GM23338 (cell line): Measurements from ENCODE around the gene RCOR1. TPM values are rescaled to one million over a fixed set of nuclear protein-coding genes. Genes with fewer than 3 reads are reported as not detected.
"Not testable (repeated sequence)": the region's sequence is repeated elsewhere in the genome, so short reads cannot be mapped to it uniquely, and the experiment has no call there.

Experiments
- ATAC-seq: fragments of 200-7000 bp; cut with Tn5 transposase; 3 replicates; pipeline ENCODE4 v1.9.1; 2020
- DNase-seq: peaks from one replicate; pipeline ENCODE4 v3.0.0-alpha.2; 2015; ENCODE audit warnings: low spot score
- H2AFZ ChIP-seq: fragments of 200-600 bp; sonication (generic); 2 replicates; pipeline ENCODE4 v1.8.0; 2016; ENCODE audit warnings: antibody characterized with exemption, mild to moderate bottlenecking, moderate library complexity
- H3F3A ChIP-seq: fragments of 200-600 bp; sonication (generic); replicated peaks from 2 replicates; pipeline ENCODE4 v1.8.0; 2017; ENCODE audit warnings: antibody characterized with exemption, mixed run types, low read depth
- H3K27ac ChIP-seq: fragments of 200-600 bp; sonication (generic); 2 replicates; pipeline ENCODE4 v1.6.1; 2016; ENCODE audit warnings: low read depth
- H3K27me3 ChIP-seq: fragments of 200-600 bp; sonication (generic); 2 replicates; pipeline ENCODE4 v1.8.0; 2016; ENCODE audit warnings: mild to moderate bottlenecking, mixed run types, moderate library complexity; ENCODE audit not compliant: insufficient read depth
- H3K36me3 ChIP-seq: fragments of 200-600 bp; sonication (generic); 2 replicates; pipeline ENCODE4 v1.8.0; 2016; ENCODE audit warnings: mild to moderate bottlenecking; ENCODE audit not compliant: insufficient read depth
- H3K4me1 ChIP-seq: fragments of 200-600 bp; sonication (generic); 2 replicates; pipeline ENCODE4 v1.8.0; 2016; ENCODE audit warnings: mild to moderate bottlenecking, moderate library complexity; ENCODE audit not compliant: insufficient read depth
- H3K4me2 ChIP-seq: fragments of 200-600 bp; sonication (generic); 2 replicates; pipeline ENCODE4 v1.7.1; 2017; ENCODE audit warnings: mixed run types
- H3K4me3 ChIP-seq: fragments of 200-600 bp; sonication (generic); 2 replicates; pipeline ENCODE4 v1.6.1; 2016; ENCODE audit warnings: mixed run types
- H3K79me2 ChIP-seq: fragments of 200-600 bp; sonication (generic); replicated peaks from 2 replicates; pipeline ENCODE4 v1.8.0; 2017; ENCODE audit warnings: mild to moderate bottlenecking; ENCODE audit not compliant: insufficient read depth
- H3K9me2 ChIP-seq: fragments of 200-600 bp; sonication (generic); 2 replicates; pipeline ENCODE4 v1.8.0; 2017; ENCODE audit not compliant: insufficient read depth
- H4K20me1 ChIP-seq: fragments of 200-600 bp; sonication (generic); replicated peaks from 2 replicates; pipeline ENCODE4 v1.8.0; 2017; ENCODE audit warnings: mild to moderate bottlenecking; ENCODE audit not compliant: insufficient read depth
- H3K27ac Mint-ChIP-seq: 2 replicates; pipeline ENCODE4 v1.8.0; 2020; ENCODE audit warnings: inconsistent platforms, mild to moderate bottlenecking, moderate library complexity, mixed read lengths
- H3K27me3 Mint-ChIP-seq: 3 replicates; pipeline ENCODE4 v1.8.0; 2022; ENCODE audit warnings: low read depth, mild to moderate bottlenecking, moderate library complexity, mixed read lengths, inconsistent platforms; ENCODE audit not compliant: insufficient read depth, poor library complexity
- H3K36me3 Mint-ChIP-seq: 3 replicates; pipeline ENCODE4 v1.8.0; 2021; ENCODE audit warnings: low read depth, mild to moderate bottlenecking, inconsistent platforms, moderate library complexity, mixed read lengths
- H3K4me1 Mint-ChIP-seq: 3 replicates; pipeline ENCODE4 v1.8.0; 2020; ENCODE audit warnings: mild to moderate bottlenecking, inconsistent platforms, mixed read lengths
- H3K4me3 Mint-ChIP-seq: 3 replicates; pipeline ENCODE4 v1.8.0; 2021; ENCODE audit warnings: moderate library complexity, mild to moderate bottlenecking, inconsistent platforms, mixed read lengths
- H3K9me3 Mint-ChIP-seq: 3 replicates; pipeline ENCODE4 v1.8.0; 2020; ENCODE audit warnings: moderate library complexity, mild to moderate bottlenecking, inconsistent platforms, mixed read lengths
- ETS1 ChIP-seq: IDR thresholded peaks from 2 replicates; pipeline ENCODE4 v1.6.1; 2016; ENCODE audit warnings: antibody characterized with exemption
- EZH2 ChIP-seq: fragments of 200-600 bp; sonication (generic); IDR thresholded peaks from one replicate; pipeline ENCODE4 v1.8.0; 2017; ENCODE audit warnings: antibody characterized with exemption, mild to moderate bottlenecking, low read depth; ENCODE audit not compliant: unreplicated experiment
- EZH2phosphoT487 ChIP-seq: fragments of 200-600 bp; sonication (generic); IDR thresholded peaks from one replicate; pipeline ENCODE4 v1.8.1; 2018; ENCODE audit warnings: antibody characterized with exemption; ENCODE audit not compliant: unreplicated experiment
- NANOG ChIP-seq: IDR thresholded peaks from 2 replicates; pipeline ENCODE4 v1.6.1; 2016; ENCODE audit warnings: antibody characterized with exemption, borderline replicate concordance
- POLR2AphosphoS5 ChIP-seq: IDR thresholded peaks from 2 replicates; pipeline ENCODE4 v1.6.1; 2016; ENCODE audit warnings: antibody characterized with exemption, low read depth
- REST ChIP-seq: IDR thresholded peaks from one replicate; pipeline ENCODE4 v1.6.1; 2018; ENCODE audit warnings: antibody characterized with exemption; ENCODE audit not compliant: unreplicated experiment
- STAT1 ChIP-seq: IDR thresholded peaks from one replicate; pipeline ENCODE4 v1.6.1; 2016; ENCODE audit warnings: antibody characterized with exemption; ENCODE audit not compliant: unreplicated experiment
- ZNF114 ChIP-seq: fragments of 250-450 bp; sonication (Bioruptor Pico); IDR thresholded peaks from 2 replicates; pipeline ENCODE4 v1.5.0; 2020; ENCODE audit warnings: mild to moderate bottlenecking, moderate library complexity
- ZNF331 ChIP-seq: fragments of 250-450 bp; sonication (Bioruptor Pico); IDR thresholded peaks from 2 replicates; pipeline ENCODE4 v1.5.0; 2020; ENCODE audit warnings: low read depth, mild to moderate bottlenecking, moderate library complexity
- ZNF462 ChIP-seq: fragments of 250-450 bp; sonication (Bioruptor Pico); IDR thresholded peaks from 2 replicates; pipeline ENCODE4 v1.5.0; 2020; ENCODE audit warnings: mild to moderate bottlenecking, moderate library complexity
- polyA plus RNA-seq: library from polyadenylated mRNA; unstranded; fragments of >200 nt; fragmentation: Nextera tagmentation; extraction: Ambion mirVana; gene quantifications from 2 replicates; pipeline ENCODE4 v1.2.1, GENCODE V29; 2016
- total RNA-seq: library from RNA; depleted of rRNA; stranded (reverse); fragments of >200 nt; shearing (Covaris generic); gene quantifications from 2 replicates; pipeline ENCODE4 v1.2.3, GENCODE V29; 2014

RCOR1 gene
- total and polyA plus RNA-seq, 2 experiments from 2014 or later, result 7.6 to 26.1 TPM

GRCh38 chr14:102639611-102640010, 47.2 kb downstream of the RCOR1 start:
- not testable (repeated sequence) for ATAC-seq, H2AFZ ChIP-seq, H3F3A ChIP-seq, H3K9me2 ChIP-seq, H3K36me3 Mint-ChIP-seq, H3K9me3 Mint-ChIP-seq, H3K27me3 Mint-ChIP-seq, H3K4me2 ChIP-seq, H3K27me3 ChIP-seq, H3K4me3 Mint-ChIP-seq, DNase-seq, H3K4me3 ChIP-seq, H3K27ac Mint-ChIP-seq, H3K27ac ChIP-seq, H3K36me3 ChIP-seq
- peaks cover 18% of the 10 kb centered on the region for H3K4me1 Mint-ChIP-seq
- Histone ChIP-seq H3K79me2 (peaks cover 98% of the 10 kb centered on the region), H3K4me1 (peaks cover 10% of the 10 kb centered on the region), H4K20me1 (peaks cover 26% of the 10 kb centered on the region)

- Mint-ChIP-seq H3K36me3 (no peaks in the 10 kb centered on the region), H3K9me3 (no peaks in the 10 kb centered on the region), H3K4me3 (no peak overlapping the region), H3K4me1 (peaks cover 44% of the 10 kb centered on the region), H3K27ac (no peak overlapping the region), H3K27me3 (peaks cover under 1% of the 10 kb centered on the region)
- DNase-seq (no peak), ATAC-seq (no peak)
- no peaks in the 10 kb centered on the region for H3K9me2 ChIP-seq
- no peak overlapping the region for H3K4me3 ChIP-seq
- H3K36me3 ChIP-seq, result no peaks in the 10 kb centered on the region
- H4K20me1 ChIP-seq, result peaks cover 27% of the 10 kb centered on the region
- H3K79me2 ChIP-seq, result peaks cover 100% of the 10 kb centered on the region
- peak overlapping the region; percentile 79 for H3K27ac ChIP-seq
- H3K4me1 ChIP-seq, result peaks cover 27% of the 10 kb centered on the region
- H3K27me3 ChIP-seq, result no peaks in the 10 kb centered on the region
- H3K4me2 ChIP-seq, result no peak overlapping the region
- no peaks in the 10 kb centered on the region for H3F3A ChIP-seq
- no peak overlapping the region for H2AFZ ChIP-seq
- TF ChIP-seq ZNF462, result no peak
- no peak for TF ChIP-seq ETS1
- TF ChIP-seq EZH2phosphoT487, result no peak
- no peak for TF ChIP-seq ZNF114 (CRISPR knock-in tag)
- no peak for TF ChIP-seq POLR2AphosphoS5
- TF ChIP-seq NANOG, result no peak
- TF ChIP-seq STAT1, result no peak
- no peak for TF ChIP-seq EZH2
- TF ChIP-seq REST, result no peak
- no peak for TF ChIP-seq ZNF331
These were observed 52.1 kb downstream of the RCOR1 start for GRCh38 chr14:102644523-102644922.
